H1 (cell line): ENCODE measurements around the gene CELF2. TPM values are rescaled to one million over a fixed set of nuclear protein-coding genes. Genes with fewer than 3 reads are reported as not detected.

Experiments
- CHD7 ChIP-seq: fragments of 300-600 bp; sonication (generic); IDR thresholded peaks from 2 replicates; pipeline ENCODE4 v1.7.1; 2012; ENCODE audit warnings: low read length, moderate library complexity, mild to moderate bottlenecking, inconsistent platforms; ENCODE audit not compliant: insufficient replicate concordance
- SP4 ChIP-seq: IDR thresholded peaks from 2 replicates; pipeline ENCODE4 v1.6.1; 2012; ENCODE audit warnings: low read length, inconsistent platforms
- polyA plus RNA-seq, 7 experiments: library from polyadenylated mRNA; depleted of rRNA in 3 of 7; stranded (reverse) in 5 of 7; unstranded in 2 of 7; fragments of >200 nt in 5 of 7; fragments of 200-250 nt in 2 of 7; gene quantifications; 1 replicate in 5 of 7; 2 replicates in 1 of 7; 4 replicates in 1 of 7; pipeline versions ENCODE4 v1.2.1 to v1.2.3, GENCODE V29; 2011 to 2013; ENCODE audit warnings: missing spikeins in 2 of 7, mixed read lengths in 2 of 7
- total RNA-seq: library from RNA; stranded (reverse); fragmentation: NEBNext Ultra II Directional; extraction: Animal tissue kit (Norgen Biotek cat#: 25700); gene quantifications from 2 replicates; pipeline ENCODE4 v1.2.1, GENCODE V29; 2021

The CELF2 gene
- total and polyA plus RNA-seq, 2 of the 8 experiments (the other 6 are each of a cell fraction or from before 2014, with no cell fraction given) = 18.3 to 22.7 TPM

- TF ChIP-seq CHD7 = no peak
- TF ChIP-seq SP4 = no peak
These were observed 264.5 kb downstream of the CELF2 start (continued) for GRCh38 chr10:11282156-11282555.
